RWPE2 (cell line): Measurements from ENCODE around the gene NGEF.

Source experiments
- ATAC-seq: fragments of 200-7000 bp; cut with Tn5 transposase; 3 replicates; pipeline ENCODE4 v1.9.1; 2021; ENCODE audit warnings: low read depth
- DNase-seq: peaks from one replicate; pipeline ENCODE4 v3.0.0-alpha.2; 2020; ENCODE audit warnings: low spot score
- H3K27ac ChIP-seq: fragments of 450-650 bp; 2 replicates; pipeline ENCODE4 v1.5.1; 2017; ENCODE audit warnings: mild to moderate bottlenecking; ENCODE audit not compliant: poor library complexity, severe bottlenecking
- H3K27me3 ChIP-seq: fragments of 250-450 bp; sonication (Bioruptor Pico); 2 replicates; pipeline ENCODE4 v1.5.1; 2021; ENCODE audit warnings: mild to moderate bottlenecking, moderate library complexity; ENCODE audit not compliant: insufficient read depth, poor library complexity, severe bottlenecking
- H3K36me3 ChIP-seq: fragments of 250-450 bp; sonication (Bioruptor Pico); 2 replicates; pipeline ENCODE4 v1.5.1; 2020; ENCODE audit warnings: low read depth, mild to moderate bottlenecking, moderate library complexity
- H3K4me1 ChIP-seq: fragments of 250-450 bp; sonication (Bioruptor Pico); 2 replicates; pipeline ENCODE4 v1.5.1; 2021; ENCODE audit warnings: mild to moderate bottlenecking, moderate library complexity; ENCODE audit not compliant: insufficient read depth, poor library complexity, severe bottlenecking
- H3K4me3 ChIP-seq: fragments of 250-450 bp; sonication (Bioruptor Pico); 2 replicates; pipeline ENCODE4 v1.5.1; 2021; ENCODE audit warnings: mild to moderate bottlenecking, moderate library complexity; ENCODE audit not compliant: severe bottlenecking
- H3K9me3 ChIP-seq: fragments of 250-450 bp; sonication (Bioruptor Pico); 2 replicates; pipeline ENCODE4 v1.5.1; 2021; ENCODE audit warnings: mild to moderate bottlenecking, moderate library complexity; ENCODE audit not compliant: severe bottlenecking
- CTCF ChIP-seq: fragments of 450-650 bp; IDR thresholded peaks from one replicate; pipeline ENCODE4 v1.5.1; 2017; ENCODE audit warnings: mild to moderate bottlenecking, moderate library complexity; ENCODE audit not compliant: poor library complexity, severe bottlenecking

NGEF gene

GRCh38 chr2:233042549-233042948 is 29.5 kb upstream of the NGEF start:
- H3K27ac ChIP-seq, result no peak overlapping the region
- peaks cover 4% of the 10 kb centered on the region for H3K4me1 ChIP-seq
- no peak for TF ChIP-seq CTCF
- ATAC-seq, result no peak
- no peaks in the 10 kb centered on the region for H3K9me3 ChIP-seq
- peak; percentile 19 for DNase-seq
- no peak overlapping the region for H3K4me3 ChIP-seq
- H3K36me3 ChIP-seq, result no peaks in the 10 kb centered on the region
- no peaks in the 10 kb centered on the region for H3K27me3 ChIP-seq

GRCh38 chr2:233041722-233042323 is 28.8 kb upstream of the NGEF start:
- Histone ChIP-seq H3K4me1 (peaks cover 10% of the 10 kb centered on the region), H3K27me3 (no peaks in the 10 kb centered on the region), H3K4me3 (no peak overlapping the region), H3K9me3 (peaks cover 2% of the 10 kb centered on the region), H3K27ac (no peak overlapping the region), H3K36me3 (no peaks in the 10 kb centered on the region)
- TF ChIP-seq CTCF, result no peak
- no peak for ATAC-seq
- peak; percentile 7 for DNase-seq

- Histone ChIP-seq H3K27me3 (no peaks in the 10 kb centered on the region), H3K27ac (no peak overlapping the region), H3K4me3 (no peak overlapping the region), H3K36me3 (no peaks in the 10 kb centered on the region), H3K9me3 (peaks cover 2% of the 10 kb centered on the region), H3K4me1 (peaks cover 12% of the 10 kb centered on the region)
- TF ChIP-seq CTCF, result no peak
- DNase-seq, result no peak
- ATAC-seq, result no peak
Measured at GRCh38 chr2:233040571-233040970, 27.5 kb upstream of the NGEF start.

- DNase-seq (no peak), ATAC-seq (no peak)
- no peak overlapping the region for H3K27ac ChIP-seq
- no peak overlapping the region for H3K4me3 ChIP-seq
- H3K36me3 ChIP-seq, result no peaks in the 10 kb centered on the region
- H3K4me1 ChIP-seq, result peaks cover 12% of the 10 kb centered on the region
- TF ChIP-seq CTCF, result no peak
- H3K9me3 ChIP-seq, result peaks cover 2% of the 10 kb centered on the region
- H3K27me3 ChIP-seq, result no peaks in the 10 kb centered on the region
Measured at GRCh38 chr2:233039846-233040530, 26.9 kb upstream of the NGEF start.
